GM18505 (cell line): ENCODE results near the gene KDM2A.
"Not testable (repeated sequence)": the region's sequence is repeated elsewhere in the genome, so short reads cannot be mapped to it uniquely, and the experiment has no call there.

Experiments used
- ATAC-seq: cut with Tn5 transposase; IDR thresholded peaks from one replicate; pipeline ENCODE4 v1.9.1; 2021; ENCODE audit not compliant: unreplicated experiment
- POLR2A ChIP-seq: IDR thresholded peaks from 4 replicates; pipeline ENCODE4 v1.6.1; 2011; ENCODE audit warnings: borderline replicate concordance; ENCODE audit not compliant: insufficient read depth, insufficient read length; ENCODE audit errors: extremely low read depth

Gene KDM2A

DNA sequence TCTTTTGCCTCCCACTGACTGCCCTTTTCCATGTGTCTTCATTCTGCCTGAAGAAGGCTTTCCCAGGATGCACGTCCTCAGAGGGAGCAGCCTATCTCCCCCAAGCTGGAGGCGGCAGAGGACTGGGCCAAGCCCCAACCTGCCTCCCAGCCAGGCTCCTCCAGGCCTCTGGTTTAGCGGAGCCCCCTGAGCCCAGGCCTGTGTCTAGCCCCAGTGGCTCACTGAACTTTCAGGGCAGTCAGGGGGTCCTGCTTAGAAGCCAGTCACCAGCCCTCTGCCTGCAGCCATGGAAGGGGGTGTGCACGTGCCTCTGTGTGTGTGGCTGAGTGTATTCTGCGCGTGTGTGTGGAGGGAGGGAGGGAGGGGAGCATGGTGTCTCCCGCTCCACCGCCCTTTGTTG, 136.8 kb downstream of the KDM2A start:
- no peak for ATAC-seq
- no peak for TF ChIP-seq POLR2A

DNA sequence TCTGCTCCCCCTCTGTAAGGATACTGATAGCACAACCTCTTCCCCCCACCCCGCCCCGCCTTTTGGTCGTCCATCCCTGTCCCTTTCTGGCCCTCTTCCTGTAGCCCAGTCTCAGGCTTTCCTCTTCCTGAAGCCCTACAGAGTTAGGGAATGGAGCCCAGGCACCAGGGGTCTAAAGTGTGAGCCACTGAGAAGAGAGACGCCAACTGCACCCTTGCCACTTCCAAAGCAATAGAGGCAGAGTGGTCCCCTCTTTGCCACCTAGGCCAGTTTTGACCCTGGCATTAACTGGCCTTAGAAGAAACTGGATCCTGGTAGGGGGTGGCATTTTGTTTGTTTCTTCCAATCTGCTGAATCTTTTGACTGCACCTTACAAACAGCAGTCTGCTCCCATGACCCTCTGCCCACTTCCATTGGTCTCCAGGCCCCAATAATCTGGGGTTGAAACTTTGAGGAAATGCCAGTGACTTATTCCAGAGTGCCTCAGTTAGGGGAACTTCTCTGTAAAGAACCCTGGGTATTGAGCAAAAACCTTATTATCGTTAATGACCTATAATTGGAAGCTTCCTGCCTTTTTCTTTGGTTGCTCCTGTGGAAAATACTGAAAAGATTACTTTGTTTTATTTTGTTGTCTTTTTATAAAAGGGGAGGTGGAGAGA, 137.5 kb downstream of the KDM2A start:
- no peak for ATAC-seq
- TF ChIP-seq POLR2A, result no peak

DNA sequence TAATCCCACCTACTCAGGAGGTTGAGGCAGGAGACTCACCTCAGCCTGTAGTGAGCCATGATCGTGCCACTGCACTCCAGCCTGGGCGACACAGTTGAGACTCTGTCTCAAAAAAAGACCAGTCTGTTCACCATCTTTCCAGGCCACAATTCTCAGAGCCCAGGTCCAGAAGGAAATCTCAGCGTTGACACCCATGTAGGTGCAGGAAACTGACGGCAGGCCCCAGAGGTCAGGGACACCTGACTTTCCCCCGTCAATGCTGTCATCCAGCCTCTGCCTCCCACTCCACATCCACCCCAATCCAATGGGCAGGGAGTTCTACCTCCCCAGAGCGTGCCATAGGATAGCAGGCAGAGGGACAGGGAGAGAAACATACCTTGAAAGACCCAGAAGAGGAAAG, 141.3 kb downstream of the KDM2A start:
- TF ChIP-seq POLR2A, result no peak
- ATAC-seq, result no peak

DNA sequence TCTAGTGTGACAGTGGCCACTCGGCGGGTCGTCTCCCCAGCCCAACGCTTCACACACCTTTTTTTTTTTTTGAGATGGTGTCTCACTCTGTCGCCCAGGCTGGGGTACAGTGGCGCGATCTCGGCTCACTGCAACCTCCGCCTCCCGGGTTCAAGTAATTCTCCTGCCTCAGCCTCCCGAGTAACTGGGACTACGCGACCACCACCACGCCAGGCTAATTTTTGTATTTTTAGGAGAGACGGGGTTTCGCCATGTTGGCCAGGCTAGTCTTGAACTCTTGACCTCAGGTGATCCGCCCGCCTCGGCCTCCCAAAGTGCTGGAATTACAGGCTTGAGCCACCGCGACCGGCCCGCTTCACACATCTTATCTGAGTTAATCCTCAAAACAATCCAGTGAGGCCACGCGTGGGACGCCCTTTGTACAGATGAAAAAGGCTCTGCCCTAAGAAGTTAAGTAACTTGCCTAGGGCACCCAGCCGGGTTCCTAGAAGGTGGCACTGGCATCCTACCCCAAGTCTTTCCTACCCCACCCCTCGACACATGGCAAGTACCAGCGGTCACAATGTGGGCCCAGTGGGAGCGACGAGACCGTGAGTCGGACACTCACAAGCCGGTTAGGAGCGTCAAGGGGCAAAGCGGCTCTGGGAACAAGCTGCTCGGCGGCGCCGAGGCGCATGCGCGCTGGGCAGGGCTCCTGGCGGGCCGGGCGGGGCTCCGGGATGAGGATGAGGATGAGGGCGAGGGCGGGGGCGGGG, 142.0 kb downstream of the KDM2A start:
- not testable (repeated sequence) for ATAC-seq

DNA sequence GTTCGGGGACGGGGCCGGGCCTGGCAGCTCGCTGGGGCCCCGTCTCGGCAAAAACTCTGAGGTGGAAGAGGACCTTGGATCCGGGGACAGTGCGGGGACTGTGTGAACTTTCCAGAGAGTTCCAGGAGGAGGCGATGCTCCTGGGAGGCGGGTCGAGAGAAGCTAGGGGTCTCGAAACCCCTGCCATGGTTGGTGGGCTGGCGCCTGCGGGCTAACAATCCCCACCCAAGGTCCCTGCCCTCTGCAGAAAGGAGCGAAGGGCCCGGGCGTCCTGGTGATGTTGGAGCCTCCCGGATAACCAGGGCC, 142.5 kb downstream of the KDM2A start:
- ATAC-seq, result no peak
- TF ChIP-seq POLR2A, result no peak

DNA sequence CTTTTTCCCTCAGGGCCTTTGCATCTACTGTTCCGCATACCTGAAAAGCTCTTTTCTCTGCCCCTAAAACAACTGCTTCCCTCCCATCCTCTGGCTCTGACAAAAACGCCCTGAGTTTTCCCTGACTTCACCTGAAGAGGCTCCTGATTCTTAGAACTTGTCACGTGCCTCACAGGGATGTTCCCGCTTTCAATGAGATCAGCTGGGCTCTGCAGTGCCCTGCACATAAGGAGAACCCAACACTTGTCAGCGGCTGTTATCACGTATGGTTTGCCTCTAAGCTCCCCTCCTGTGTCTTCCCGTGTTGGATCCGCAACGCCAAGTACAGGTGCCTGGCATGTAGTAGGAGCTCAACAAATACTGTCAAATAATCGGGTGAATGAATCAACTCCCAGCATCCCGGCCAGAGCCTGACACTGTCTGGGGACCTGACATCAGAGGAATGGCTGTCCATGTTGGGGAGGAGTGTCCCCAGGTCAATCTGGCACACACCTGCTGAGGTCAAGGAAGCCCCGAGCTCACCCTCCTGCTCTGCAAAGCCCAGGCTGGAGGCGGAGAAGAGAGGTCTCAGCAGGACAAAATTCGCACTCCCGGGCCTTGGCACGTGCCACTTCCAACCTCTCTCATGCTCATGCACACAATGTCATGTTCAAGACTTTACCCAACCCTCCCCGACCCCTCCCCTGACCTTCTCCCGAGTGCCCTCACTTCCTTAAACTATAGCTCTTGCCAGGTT, 143.1 kb downstream of the KDM2A start:
- no peak for ATAC-seq
- no peak for TF ChIP-seq POLR2A

DNA sequence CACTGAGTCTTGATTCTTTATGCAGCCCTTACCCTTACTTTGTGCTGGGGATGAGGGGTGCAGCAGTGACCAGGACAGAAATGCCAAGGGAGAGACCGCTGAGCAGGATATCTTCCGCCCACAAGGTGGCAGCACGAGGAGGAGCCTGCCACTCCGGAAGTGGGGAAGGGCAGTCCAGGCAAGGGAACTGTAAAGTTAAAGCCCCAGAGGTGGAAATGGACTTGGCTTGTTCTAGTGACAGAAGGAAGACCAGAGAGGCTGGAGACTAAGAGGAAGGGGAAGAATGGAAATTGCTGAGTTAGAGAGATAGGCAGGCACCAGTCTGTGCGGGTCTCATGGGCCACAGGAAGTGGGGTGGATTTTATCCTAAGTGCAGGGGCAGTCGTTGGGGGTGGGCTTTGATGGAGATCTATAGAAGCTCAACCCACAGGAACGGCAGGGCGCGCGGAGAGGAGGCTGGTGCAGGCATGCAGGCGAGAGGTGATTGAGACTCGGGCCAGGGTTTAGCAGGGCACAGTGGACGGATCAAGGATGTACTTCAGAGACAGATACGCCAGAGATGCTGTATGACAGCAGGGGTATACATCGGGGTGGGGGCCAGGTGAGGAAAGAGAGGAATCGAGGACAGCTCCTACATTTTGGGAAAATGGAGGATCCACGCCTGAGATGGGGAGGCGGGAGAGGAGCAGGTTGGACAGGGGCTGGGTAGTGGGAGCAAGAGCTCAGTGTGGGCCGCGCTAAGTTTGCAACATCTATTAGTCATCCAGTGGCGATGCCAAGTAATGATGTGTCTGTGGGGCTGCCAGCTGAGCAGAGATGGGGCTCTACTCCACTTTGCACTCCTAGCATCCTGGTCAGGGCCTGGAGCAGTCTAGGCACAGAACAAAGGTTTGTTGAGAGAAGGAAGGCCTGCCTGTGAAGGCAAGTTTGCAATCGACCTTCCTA, 143.9 kb downstream of the KDM2A start:
- ATAC-seq, result no peak
- TF ChIP-seq POLR2A, result no peak

DNA sequence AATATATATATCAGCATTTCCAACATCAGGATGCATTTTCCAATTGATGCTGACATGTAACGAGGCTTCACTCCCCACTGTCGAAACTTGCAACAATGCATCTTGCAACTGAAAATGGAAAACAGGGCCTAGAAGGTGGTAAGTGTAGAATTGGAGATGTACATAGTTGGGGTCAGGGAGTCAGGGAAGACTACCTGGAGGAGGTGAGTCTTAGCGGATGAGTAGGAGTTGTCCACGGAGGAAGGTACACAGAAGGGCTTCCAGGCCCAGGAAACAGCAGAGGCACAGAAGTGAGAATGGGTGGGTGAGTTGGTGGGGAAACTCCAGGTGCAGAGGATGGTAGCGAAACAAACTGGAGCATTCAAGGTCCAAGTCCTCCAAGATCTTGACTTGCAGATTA, 145.2 kb downstream of the KDM2A start:
- no peak for ATAC-seq
- no peak for TF ChIP-seq POLR2A

DNA sequence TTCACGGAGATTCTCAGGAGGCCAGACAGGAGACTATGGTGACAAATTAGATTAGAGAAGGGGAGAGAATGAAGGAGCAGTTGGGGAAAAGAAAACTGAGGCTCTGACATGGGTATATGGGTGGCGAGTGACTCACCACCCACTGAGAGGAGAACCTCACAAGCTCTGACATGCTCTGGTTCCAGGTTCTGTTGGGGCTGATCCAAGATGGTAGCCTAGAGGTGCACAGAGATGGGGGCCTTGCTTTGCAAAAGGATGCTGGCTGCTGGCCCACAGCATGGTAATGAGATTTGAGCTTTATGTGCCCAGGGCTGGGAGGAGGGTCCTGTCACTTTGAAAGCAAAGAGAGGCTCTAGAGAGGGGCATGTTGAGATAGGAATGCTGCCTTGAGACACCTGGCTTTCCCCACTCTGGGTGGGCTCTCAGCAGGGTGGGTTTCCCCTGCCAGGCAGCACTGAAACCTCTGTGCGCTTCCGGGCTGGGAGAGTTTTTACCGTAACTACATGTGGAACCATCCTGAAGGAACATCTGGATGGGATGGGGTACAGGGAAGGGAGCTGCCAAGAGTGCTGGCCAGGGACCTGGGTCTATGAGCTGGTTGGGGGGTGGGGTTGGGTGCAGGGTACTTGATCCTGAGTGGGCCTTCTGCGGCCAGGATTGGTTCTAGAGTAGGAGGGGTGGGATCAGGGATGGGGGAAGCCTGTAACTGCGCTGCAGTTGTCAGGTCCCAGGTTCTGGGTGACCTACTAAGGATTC, 146.0 kb downstream of the KDM2A start:
- no peak for TF ChIP-seq POLR2A
- no peak for ATAC-seq

DNA sequence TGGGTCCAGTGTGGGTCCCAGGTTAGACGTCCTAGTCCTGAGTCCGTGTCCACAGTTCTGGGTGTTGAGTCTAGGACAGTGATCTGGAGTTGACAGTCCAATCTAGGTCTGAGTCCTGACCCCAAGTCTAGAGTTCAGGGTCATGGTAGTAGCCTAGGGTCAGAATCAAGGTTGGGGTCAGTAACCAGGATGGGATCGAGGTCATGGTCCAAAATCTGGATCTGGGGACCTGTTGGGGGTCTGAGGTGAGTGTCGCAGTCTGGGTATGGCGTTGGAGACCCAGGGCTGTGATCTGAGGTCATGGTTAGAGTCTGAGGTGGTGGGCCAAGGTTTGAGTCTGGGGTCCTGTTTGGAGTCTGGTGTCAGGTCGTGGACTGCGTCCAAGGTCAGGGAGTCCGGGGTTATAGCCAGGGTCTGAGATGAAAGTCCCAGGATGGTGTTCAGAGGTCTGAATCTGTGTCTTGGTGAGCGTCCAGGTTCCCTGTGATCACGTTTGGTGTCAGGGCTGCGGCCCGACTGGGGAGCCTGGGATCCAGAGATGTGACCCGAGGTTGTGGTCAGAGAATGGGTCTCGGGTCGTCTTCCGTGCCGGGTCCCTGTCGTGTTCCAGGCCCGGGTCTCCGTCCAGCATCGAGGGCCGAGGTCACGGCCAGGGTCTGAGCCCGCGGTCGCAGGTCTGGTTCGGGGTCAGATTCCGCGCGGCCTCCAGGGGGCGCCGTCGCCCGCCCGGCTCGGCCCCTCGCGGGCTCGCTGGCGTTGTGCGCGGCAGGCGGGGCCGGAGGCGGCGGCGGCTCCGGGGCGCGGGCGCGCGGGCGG, 146.8 kb downstream of the KDM2A start:
- no peak for TF ChIP-seq POLR2A
- peak; percentile 42 for ATAC-seq

DNA sequence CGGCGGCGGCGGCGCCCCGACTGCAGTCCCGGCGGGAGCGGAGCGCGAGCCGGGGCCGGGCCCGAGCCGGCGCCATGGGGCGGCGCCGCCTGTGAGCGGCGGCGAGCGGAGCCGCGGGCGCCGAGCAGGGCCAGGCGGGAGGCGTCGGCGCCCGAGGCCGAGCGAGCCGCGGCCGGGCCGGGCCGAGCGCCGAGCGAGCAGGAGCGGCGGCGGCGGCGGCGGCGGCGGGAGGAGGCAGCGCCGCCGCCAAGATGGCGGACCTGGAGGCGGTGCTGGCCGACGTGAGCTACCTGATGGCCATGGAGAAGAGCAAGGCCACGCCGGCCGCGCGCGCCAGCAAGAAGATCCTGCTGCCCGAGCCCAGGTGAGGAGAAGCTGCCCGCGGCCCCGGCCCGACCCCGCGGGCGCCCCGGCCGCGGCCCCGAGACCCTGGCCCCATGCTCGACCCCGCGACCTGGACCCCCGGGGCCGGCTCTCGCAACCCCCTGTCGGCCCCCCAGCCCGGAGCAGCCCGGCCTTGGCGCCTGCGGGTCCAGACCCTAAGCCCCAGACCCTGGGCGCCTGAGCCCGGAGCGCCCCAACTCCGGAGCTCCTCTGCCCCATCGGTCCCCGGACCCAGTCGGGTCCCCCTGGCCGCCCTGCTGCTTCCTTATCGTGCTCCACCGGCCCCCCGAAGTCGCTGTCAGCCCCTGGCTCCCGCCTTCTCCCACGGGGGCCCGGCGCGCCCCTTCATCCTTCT, 147.6 kb downstream of the KDM2A start, which contains the start of gene GRK2:
Gene GRK2, plus strand, starts transcription at position 25 of the 739 bp plus-strand sequence. Its CDS starts 227 bp downstream, at position 252.
- ATAC-seq, result peak; percentile 2

More for the DNA sequence above, 147.6 kb downstream of the KDM2A start, which contains the start of gene GRK2:
- TF ChIP-seq POLR2A, result peak; percentile 49
